Type B pancreatic cell (in vitro differentiated cells): ENCODE data around the gene COL19A1. TPM values are rescaled to one million over a fixed set of nuclear protein-coding genes. Genes with fewer than 3 reads are reported as not detected.

Experiments used
- DNase-seq: peaks from one replicate; pipeline ENCODE4 v3.0.0; 2021; ENCODE audit warnings: mixed read lengths; ENCODE audit not compliant: unreplicated experiment; ENCODE audit errors: extremely low spot score
- H3K27ac Mint-ChIP-seq: 2 replicates; pipeline ENCODE4 v1.8.0; 2021; ENCODE audit warnings: mild to moderate bottlenecking, mixed read lengths
- H3K27me3 Mint-ChIP-seq: 2 replicates; pipeline ENCODE4 v1.8.0; 2021; ENCODE audit warnings: mixed read lengths
- H3K36me3 Mint-ChIP-seq: 2 replicates; pipeline ENCODE4 v1.8.0; 2021; ENCODE audit warnings: mixed read lengths
- H3K4me1 Mint-ChIP-seq: one replicate; pipeline ENCODE4 v1.8.0; 2021; ENCODE audit warnings: mixed read lengths; ENCODE audit not compliant: unreplicated experiment
- H3K4me3 Mint-ChIP-seq: 2 replicates; pipeline ENCODE4 v1.8.0; 2021; ENCODE audit warnings: mild to moderate bottlenecking, mixed read lengths
- H3K9me3 Mint-ChIP-seq: 2 replicates; pipeline ENCODE4 v1.8.0; 2021; ENCODE audit warnings: mixed read lengths
- CTCF ChIP-seq: fragments of 200-600 bp; sonication (generic); conservative IDR thresholded peaks from 2 replicates; pipeline ENCODE4 v1.5.0; 2021; ENCODE audit warnings: antibody characterized with exemption, mild to moderate bottlenecking
- total RNA-seq: library from RNA; stranded (reverse); gene quantifications from 2 replicates; pipeline ENCODE4 v1.2.1, GENCODE V29; 2021; ENCODE audit warnings: low replicate concordance

Gene COL19A1
- total RNA-seq, 1 donor from 2014 or later: 1.6 TPM

- Mint-ChIP-seq H3K4me3 (no peak overlapping the region), H3K36me3 (no peaks in the 10 kb centered on the region), H3K4me1 (no peaks in the 10 kb centered on the region), H3K9me3 (no peaks in the 10 kb centered on the region), H3K27me3 (peaks cover 3% of the 10 kb centered on the region), H3K27ac (no peak overlapping the region)
- TF ChIP-seq CTCF: no peak
- no peak for DNase-seq
Observed at GRCh38 chr6:70072540-70073179, 206.3 kb downstream of the COL19A1 start.

- no peaks in the 10 kb centered on the region for H3K9me3 Mint-ChIP-seq
- no peak overlapping the region for H3K4me3 Mint-ChIP-seq
- no peak for TF ChIP-seq CTCF
- DNase-seq: no peak
- H3K27ac Mint-ChIP-seq: no peak overlapping the region
- H3K36me3 Mint-ChIP-seq: no peaks in the 10 kb centered on the region
- no peaks in the 10 kb centered on the region for H3K4me1 Mint-ChIP-seq
- H3K27me3 Mint-ChIP-seq: peaks cover 3% of the 10 kb centered on the region
Observed at GRCh38 chr6:70073637-70074036, 207.3 kb downstream of the COL19A1 start.

- no peak for DNase-seq
- Mint-ChIP-seq H3K36me3 (no peaks in the 10 kb centered on the region), H3K9me3 (no peaks in the 10 kb centered on the region), H3K4me3 (no peak overlapping the region), H3K27me3 (peaks cover 4% of the 10 kb centered on the region), H3K27ac (no peak overlapping the region), H3K4me1 (no peaks in the 10 kb centered on the region)
- no peak for TF ChIP-seq CTCF
Observed at GRCh38 chr6:70079241-70079640, 212.9 kb downstream of the COL19A1 start.

GRCh38 chr6:70080443-70081070, 214.2 kb downstream of the COL19A1 start:
- no peak overlapping the region for H3K27ac Mint-ChIP-seq
- no peak for DNase-seq

GRCh38 chr6:70082830-70083229, 216.5 kb downstream of the COL19A1 start:
- no peaks in the 10 kb centered on the region for H3K4me1 Mint-ChIP-seq
- H3K27me3 Mint-ChIP-seq: peaks cover 4% of the 10 kb centered on the region
- no peak overlapping the region for H3K4me3 Mint-ChIP-seq
- H3K9me3 Mint-ChIP-seq: no peaks in the 10 kb centered on the region
- no peaks in the 10 kb centered on the region for H3K36me3 Mint-ChIP-seq
- no peak overlapping the region for H3K27ac Mint-ChIP-seq
- TF ChIP-seq CTCF: no peak
- no peak for DNase-seq

More at GRCh38 chr6:70080443-70081070, 214.2 kb downstream of the COL19A1 start:
- H3K9me3 Mint-ChIP-seq: no peaks in the 10 kb centered on the region
- H3K36me3 Mint-ChIP-seq: no peaks in the 10 kb centered on the region
- H3K27me3 Mint-ChIP-seq: peaks cover 4% of the 10 kb centered on the region
- TF ChIP-seq CTCF: no peak
- no peaks in the 10 kb centered on the region for H3K4me1 Mint-ChIP-seq
- H3K4me3 Mint-ChIP-seq: no peak overlapping the region
